ENCODE measurements around the gene DIDO1. TPM values are rescaled to one million over a fixed set of nuclear protein-coding genes. Genes with fewer than 3 reads are reported as not detected.

Gene DIDO1
- total and polyA plus RNA-seq, 9 of the 15 experiments (the other 6 are each of a cell fraction or from before 2014, with no cell fraction given), result 4.4 to 46.8 (median 31.2) TPM

DNA sequence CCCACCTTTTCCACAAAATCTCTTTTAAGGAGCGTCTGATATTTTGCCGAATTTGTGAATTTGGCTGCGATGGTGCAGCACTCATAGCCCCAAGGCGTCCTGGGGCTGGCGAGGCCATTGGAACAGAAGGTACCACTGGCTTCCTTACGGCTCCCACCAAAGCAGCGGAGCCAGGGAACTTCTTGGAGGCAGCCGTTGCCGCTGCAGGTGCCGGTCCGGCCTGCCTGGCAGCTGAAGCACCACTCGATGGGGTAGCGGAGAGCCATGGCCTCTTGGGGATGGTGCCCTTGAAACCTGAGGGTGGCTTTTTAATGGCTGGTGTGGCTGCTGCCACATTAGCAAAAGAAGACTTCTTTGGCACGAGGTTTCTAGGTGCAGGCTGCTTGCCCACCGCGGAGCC, 29.8 kb downstream of the DIDO1 start:
- 95% methylated on average over 16 of the region's 16 CpGs for WGBS (ENCODE audit: insufficient coverage, low coverage, missing lambda C conversion rate)
- ChIA-PET CTCF (ENCODE audit: low intra/inter-chr PET ratio) (no interaction called here), POLR2A (no interaction called here)
- no peak for TF ChIP-seq YY1 (IDR thresholded peaks at IDR 0.05; ENCODE audit: borderline replicate concordance in 1 of 3, control insufficient read depth in 1 of 3, extremely low read depth in 1 of 3, insufficient read depth in 3 of 3, insufficient read length in 1 of 3, insufficient replicate concordance in 2 of 3, low read depth in 1 of 3, low read length in 2 of 3)
- no peak for TF ChIP-seq ZNF407 (IDR thresholded peaks at IDR 0.05; ENCODE audit: low read depth)
- TF ChIP-seq, protein P1, sequence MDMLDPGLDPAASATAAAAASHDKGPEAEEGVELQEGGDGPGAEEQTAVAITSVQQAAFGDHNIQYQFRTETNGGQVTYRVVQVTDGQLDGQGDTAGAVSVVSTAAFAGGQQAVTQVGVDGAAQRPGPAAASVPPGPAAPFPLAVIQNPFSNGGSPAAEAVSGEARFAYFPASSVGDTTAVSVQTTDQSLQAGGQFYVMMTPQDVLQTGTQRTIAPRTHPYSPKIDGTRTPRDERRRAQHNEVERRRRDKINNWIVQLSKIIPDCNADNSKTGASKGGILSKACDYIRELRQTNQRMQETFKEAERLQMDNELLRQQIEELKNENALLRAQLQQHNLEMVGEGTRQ (CRISPR knock-in tag; IDR thresholded peaks at IDR 0.05), result no peak
- TF ChIP-seq NCOR1 (IDR thresholded peaks at IDR 0.05), result no peak
- peak; percentile 39; the same call in 1 of the 2 replicates for TF ChIP-seq POLR2G (IDR thresholded peaks at IDR 0.05; ENCODE audit: low read depth, low read length)
- no peak for TF ChIP-seq CREBBP (IDR thresholded peaks at IDR 0.05; ENCODE audit: low read depth, low read length)
- no peak for TF ChIP-seq CHD4 (IDR thresholded peaks at IDR 0.05; ENCODE audit: insufficient read depth, insufficient replicate concordance, low read depth, low read length, poor library complexity, severe bottlenecking)
- no peak overlapping the region for H3K4me2 ChIP-seq (ENCODE audit: insufficient read depth, low read length)
- peaks cover 6 to 10% of the 10 kb centered on the region in 2 experiments for H3K4me1 ChIP-seq (replicated peaks in 1 of 2; ENCODE audit: control insufficient read depth in 2 of 2, insufficient read depth in 2 of 2, low read length in 2 of 2)
- H3K9ac ChIP-seq (ENCODE audit: insufficient read depth in 1 of 2, low read depth in 2 of 2, low read length in 2 of 2), result no peak overlapping the region
- DNase-seq (ENCODE audit: extremely low read depth in 1 of 4, low spot score in 3 of 4) (no peak), FAIRE-seq (no peak), ATAC-seq (no peak)
- in situ Hi-C loops (cut with MboI), result no loop called here
- no peaks in the 10 kb centered on the region for H3K9me1 ChIP-seq (ENCODE audit: control insufficient read depth, insufficient read depth, low read length)
- 0 out of 3 replicates have a peak, but pooled peaks cover 3% of the 10 kb centered on the region for H3K79me2 ChIP-seq (ENCODE audit: control insufficient read depth, insufficient read depth, low read length)
- H4K20me1 ChIP-seq (replicated peaks; ENCODE audit: control insufficient read depth, insufficient read depth, low read length), result peaks cover 13% of the 10 kb centered on the region
- H3K27ac ChIP-seq (ENCODE audit: extremely low read depth, low read depth, low read length), result no peak overlapping the region
- H3K9me3 ChIP-seq (replicated peaks; ENCODE audit: control insufficient read depth, insufficient read depth, low read depth, low read length), result no peaks in the 10 kb centered on the region
- H3K27me3 ChIP-seq (ENCODE audit: control insufficient read depth in 2 of 2, insufficient read depth in 2 of 2, low read length in 2 of 2), result no peaks in the 10 kb centered on the region
- H2AFZ ChIP-seq (ENCODE audit: low read depth, low read length), result no peak overlapping the region
- no TSS peak for BruUV-seq (replicated peaks)
- H3K4me3 ChIP-seq, result no peak overlapping the region
- H3K36me3 ChIP-seq (ENCODE audit: control insufficient read depth, insufficient read depth, low read length), result peaks cover 71% of the 10 kb centered on the region
- intact Hi-C loops (cut with micrococcal nuclease), result no loop called here

Data from K562 (cell line).